ENCODE measurements around the gene STX2.
"Not testable (repeated sequence)": the region's sequence is repeated elsewhere in the genome, so short reads cannot be mapped to it uniquely, and the experiment has no call there.

The STX2 gene

GRCh38 chr12:130838951-130839769 is at the start of gene STX2:
TSS of gene STX2 (minus strand) at chr12:130839250. CDS start at chr12:130839099, 151 bp downstream.
- peak; percentile 83 to 89 for DNase-seq

- not testable (repeated sequence) for DNase-seq
Observed at GRCh38 chr12:130887190-130887589, 48.1 kb upstream of the STX2 start.

GRCh38 chr12:130881548-130881947 is 42.5 kb upstream of the STX2 start:
- no peak for DNase-seq

DNA sequence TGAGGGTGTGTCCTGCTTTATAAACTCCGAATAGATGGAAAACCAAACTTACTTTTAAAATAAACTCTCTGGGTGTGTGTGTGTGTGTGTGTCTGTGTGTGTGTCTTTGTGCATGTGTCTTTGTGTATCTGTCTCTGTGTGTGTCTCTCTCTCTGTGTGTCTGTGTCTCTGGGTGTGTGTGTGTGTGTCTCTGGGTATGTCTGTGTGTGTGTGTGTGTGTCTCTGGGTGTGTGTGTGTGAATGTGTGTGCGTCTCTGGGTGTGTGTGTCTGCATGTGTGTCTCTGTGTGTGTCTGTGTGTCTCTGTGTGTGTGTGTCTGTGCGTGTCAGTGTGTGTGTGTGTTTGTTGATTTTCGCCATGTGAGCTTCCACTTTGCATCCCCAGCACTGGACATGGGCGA is 42.0 kb upstream of the STX2 start:
- DNase-seq = no peak

DNA sequence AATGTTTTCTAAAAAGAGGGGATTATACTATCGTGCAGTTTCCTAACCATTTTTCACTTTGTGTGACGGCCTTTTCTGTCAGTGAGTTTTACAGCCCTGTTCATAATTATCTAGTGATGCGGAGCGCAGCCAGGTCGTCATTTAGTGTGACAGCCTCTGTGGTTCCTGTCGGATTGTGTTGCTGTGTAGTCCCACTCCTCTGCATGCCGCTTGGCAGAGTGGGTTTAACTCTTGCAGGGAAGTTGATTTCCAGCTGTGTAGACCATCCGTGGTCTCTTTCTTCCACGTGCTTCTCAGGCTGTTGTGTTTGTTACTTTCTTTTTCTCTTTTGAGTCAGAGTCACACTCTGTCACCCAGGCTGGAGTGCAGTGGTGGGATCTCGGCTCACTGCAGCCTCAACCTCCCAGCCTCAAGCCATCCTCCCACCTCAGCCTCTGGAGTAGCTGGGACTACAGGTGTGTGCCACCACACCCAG is 41.4 kb upstream of the STX2 start:
- no peak for DNase-seq

DNA sequence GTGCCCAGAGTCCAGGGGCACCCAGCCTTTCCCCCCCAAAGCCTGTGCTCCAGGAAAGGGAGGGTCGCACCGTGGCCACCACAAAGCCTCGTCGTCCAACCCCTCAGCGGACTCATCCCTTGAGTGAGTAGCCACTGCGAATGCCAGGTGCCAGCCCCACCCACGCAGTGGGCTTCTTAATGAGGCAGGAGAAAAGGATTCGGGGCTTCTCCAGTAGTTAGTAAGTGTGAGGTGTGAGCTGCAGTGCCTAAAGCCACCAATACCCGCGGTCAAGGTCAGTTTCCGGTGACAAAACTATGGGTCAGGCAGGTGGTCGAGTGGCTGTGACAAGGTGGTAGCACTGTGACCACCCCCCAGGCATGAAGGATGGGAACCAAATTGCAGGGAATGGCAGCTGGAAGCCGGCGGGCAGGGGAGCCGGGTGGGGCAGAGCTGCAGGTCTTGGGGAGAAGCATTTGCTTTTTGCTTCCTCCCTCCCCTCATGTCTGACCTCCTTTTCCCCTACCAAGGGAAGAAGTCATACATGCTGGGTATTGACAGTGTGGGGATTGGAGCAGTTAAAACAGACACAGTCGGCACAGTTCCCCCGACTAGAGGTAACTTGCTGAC is 40.8 kb upstream of the STX2 start:
- no peak for DNase-seq

DNA sequence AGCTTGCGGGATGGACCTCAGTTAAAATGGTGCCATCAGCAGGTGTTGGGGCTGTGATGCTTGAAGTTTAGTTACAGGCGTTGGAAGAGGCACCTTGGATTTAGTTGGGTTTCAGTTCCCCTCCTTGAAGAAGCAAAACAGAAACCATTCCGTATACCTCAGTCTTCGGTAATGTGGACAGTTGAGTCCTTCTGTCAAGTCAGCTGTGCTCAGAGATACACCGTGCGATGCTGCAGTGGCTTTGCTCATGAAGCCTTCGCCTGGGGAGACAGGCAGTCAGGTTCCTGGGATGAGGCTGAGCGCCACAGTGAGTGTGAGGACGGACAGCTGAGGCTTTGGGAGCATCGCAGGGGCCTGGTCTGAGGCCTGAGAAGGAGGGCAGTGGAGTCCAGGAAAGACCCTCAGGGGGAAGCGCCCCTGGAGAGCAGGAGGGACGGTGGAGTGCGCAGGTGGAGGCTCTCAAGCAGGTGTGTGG is 40.2 kb upstream of the STX2 start:
- no peak for DNase-seq

GRCh38 chr12:130878193-130879185 is 39.4 kb upstream of the STX2 start:
- DNase-seq = no peak

- no peak for DNase-seq
Observed at GRCh38 chr12:130877333-130877732, 38.3 kb upstream of the STX2 start.

DNA sequence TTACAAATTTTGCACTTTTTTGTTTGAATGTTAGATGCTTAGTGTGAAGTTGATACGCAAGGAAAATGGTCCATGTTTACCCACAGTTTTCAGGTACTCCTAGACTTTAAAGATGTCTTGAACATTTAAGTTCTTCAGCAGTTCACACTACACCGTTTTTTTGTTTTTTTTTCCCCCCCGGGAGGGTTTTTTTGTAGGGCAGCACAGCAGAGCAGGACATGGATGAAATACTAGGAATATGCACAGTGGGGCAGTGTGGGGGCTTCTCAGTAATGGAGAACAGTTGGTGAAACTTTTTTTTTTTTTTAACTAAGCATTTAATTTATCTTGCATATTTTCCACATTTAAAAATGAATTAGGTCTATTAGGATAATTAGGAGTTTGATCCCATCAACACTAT is 37.7 kb upstream of the STX2 start:
- no peak for DNase-seq

- no peak for DNase-seq
Observed at GRCh38 chr12:130876297-130876696, 37.2 kb upstream of the STX2 start.

- DNase-seq = not testable (repeated sequence)
Observed at GRCh38 chr12:130875708-130876107, 36.7 kb upstream of the STX2 start.

- DNase-seq = no peak
Observed at GRCh38 chr12:130875193-130875592, 36.1 kb upstream of the STX2 start.

- no peak for DNase-seq
Observed at GRCh38 chr12:130874696-130875095, 35.6 kb upstream of the STX2 start.

GRCh38 chr12:130873825-130874224 is 34.8 kb upstream of the STX2 start:
- DNase-seq = no peak

GRCh38 chr12:130873106-130873795 is 34.2 kb upstream of the STX2 start:
- DNase-seq = no peak

DNA sequence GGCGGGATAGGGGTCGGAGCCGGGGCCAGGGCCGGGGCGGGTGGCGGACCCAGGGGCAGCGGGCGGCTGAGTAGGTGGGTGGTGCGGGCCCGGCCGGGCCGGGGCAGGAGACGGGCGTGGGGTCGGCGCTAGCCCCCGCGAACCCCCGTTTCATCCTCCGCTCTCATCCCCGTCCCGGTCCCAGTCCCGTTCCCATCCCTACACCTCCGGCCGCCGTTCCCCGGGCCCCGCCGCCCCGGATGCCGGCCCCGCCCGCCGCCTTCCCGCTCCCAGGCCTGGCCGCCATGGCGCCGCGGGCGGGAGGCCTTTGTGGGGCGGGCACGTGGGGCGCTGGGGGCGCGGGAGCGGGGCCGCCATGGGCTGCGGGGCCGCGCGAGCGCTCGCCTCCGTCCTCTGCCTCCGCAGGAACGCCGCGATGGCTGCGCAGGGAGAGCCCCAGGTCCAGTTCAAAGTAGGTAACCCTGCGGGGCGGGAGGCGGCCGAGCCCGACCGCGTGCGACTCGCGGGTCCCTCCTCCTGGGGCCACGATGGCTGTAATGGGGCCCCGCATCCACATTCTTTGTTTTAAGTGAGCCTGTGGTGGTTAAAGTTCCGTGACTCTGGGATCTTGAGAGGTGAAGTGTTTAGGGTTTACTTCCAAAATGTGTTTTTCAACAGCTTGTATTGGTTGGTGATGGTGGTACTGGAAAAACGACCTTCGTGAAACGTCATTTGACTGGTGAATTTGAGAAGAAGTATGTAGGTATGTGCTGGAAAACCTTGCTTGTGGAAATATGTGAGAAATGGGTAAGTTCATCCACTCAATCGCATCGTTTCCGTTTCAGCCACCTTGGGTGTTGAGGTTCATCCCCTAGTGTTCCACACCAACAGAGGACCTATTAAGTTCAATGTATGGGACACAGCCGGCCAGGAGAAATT is 33.4 kb upstream of the STX2 start:
- peak in 1 of 2 donors; percentile 34 for DNase-seq

GRCh38 chr12:130871286-130872178 is 32.5 kb upstream of the STX2 start, which contains the start of gene RAN:
TSS of gene RAN (plus strand) at chr12:130872066. CDS start at chr12:130872594, 528 bp downstream.
- peak; percentile 87 to 94 for DNase-seq

DNA sequence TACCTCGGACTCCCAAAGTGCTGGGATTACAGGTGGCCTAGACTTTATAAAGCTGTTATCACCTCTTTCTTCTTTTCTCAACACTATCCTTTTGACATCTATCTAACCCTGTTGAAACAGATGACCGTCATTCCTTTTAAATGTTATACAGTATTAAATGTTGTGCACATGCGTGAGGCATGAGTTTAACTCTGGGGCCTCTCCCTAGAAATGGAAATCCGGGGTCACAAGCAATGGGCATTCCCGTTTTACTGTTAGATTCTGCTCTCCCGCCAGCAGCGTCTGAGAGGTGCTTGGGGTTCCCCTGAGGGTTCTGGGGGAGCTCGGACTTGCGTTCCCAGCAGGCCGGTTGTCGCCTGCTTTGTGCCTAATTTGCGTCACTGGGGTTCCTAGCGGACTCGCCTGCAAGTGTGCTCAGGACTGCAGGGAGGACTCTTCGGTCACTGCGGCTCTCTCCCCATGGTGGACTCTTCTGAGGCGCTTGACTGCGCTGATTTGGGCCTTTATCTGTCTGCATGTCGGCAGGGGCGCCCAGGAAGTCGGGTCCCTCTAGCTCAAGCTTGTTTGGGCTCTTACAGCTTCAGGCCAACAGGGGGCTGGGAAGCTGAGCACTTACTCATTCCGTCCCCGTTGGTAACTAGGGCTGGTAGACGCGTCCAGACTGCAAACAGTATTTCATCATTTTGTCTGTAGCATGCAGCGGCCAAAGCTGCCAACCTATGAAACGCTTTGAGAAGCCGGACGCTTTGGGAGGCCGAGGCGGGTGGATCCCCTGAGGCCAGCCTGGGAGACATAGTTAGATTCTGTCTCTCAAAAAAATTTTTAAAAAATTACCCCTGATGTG is 31.6 kb upstream of the STX2 start:
- DNase-seq = peak; percentile 53 to 63

Data from stimulated activated CD4-positive, alpha-beta T cell treated with anti-CD3 and anti-CD28 coated beads, Interleukin-2, amount 100 ng/mL, for 48 hours (primary cell).